ENCODE data around the gene NMRK2.
"Not testable (repeated sequence)": the region's sequence is repeated elsewhere in the genome, so short reads cannot be mapped to it uniquely, and the experiment has no call there.

Gene NMRK2

GRCh38 chr19:3966051-3967017 lies 33.5 kb downstream of the NMRK2 start:
- DNase-seq, result no peak

- not testable (repeated sequence) for DNase-seq
Measured at GRCh38 chr19:3967983-3968382, 35.1 kb downstream of the NMRK2 start.

GRCh38 chr19:3968556-3969434 lies 35.9 kb downstream of the NMRK2 start:
- DNase-seq, result peak; percentile 39

DNA sequence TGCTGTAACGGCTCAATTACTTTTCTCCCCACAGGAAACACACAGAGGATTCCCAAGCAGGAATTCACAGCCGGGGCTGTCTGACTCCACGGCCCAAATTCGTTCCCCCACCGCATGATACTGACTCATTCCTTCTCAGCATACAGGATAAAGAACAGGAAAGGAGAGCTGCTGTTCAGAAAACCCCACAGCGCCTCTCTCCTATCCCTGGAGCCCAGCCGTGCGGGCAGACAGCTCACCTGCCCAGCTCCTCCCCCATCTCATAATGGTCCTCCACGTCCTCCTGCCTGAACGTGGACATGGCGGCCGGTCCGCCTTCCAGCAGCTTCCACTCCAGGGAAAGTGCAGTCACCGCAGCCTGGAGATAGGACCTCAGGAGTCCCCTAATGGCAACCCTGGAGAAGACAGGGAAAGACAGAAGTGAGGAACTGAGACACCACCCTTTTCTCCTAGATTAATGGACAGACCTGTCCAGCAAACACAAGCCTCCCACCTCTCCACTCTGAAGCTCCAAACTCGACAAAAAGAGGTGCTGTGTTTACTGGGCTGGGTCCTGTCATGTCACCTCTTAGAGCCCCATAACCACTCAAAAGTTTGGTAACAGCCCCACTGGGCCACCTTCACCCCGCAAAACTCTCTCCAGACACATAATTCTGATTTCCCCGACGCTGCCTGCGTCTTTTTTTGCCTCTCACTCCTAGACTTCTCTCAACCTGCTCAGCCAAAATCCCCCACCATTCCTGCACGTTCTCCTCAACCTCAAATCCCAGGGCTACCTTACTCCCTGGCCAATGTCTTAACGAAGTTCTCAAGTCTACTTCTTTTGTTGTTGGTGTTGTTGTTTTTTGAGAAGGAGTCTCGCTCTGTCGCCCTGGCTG lies 36.8 kb downstream of the NMRK2 start:
- no peak for DNase-seq

DNA sequence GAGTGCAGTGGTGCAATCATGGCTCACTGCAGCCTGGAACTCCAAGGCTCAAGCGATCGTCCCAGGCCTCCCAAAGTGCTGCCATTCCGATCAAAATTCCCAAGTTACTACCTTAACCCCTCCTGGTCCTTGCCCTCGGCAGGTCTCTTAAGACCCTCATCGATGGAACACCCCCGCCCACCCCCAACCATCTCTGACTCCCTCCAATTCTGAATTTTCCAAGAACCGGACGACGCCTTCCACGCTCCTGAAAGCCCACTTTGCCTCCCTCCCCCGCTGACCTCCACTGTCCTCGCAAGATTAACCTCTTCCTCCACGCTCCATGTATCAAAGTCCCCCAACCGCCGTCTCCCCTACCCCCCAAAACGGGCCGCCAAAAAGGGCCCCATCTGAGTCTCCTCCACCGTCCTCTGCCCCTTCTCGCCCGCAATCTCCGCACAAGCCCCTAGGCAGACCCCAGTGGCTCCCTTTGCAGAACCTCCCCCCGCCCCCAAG lies 37.5 kb downstream of the NMRK2 start:
- DNase-seq, result no peak

GRCh38 chr19:3970808-3971598 lies 38.1 kb downstream of the NMRK2 start, which contains the start of gene DAPK3:
TSS of gene DAPK3 (minus strand) at chr19:3971099. CDS start at chr19:3969735, 1,364 bp downstream.
- DNase-seq, result peak; percentile 97

- DNase-seq, result no peak
Measured at GRCh38 chr19:3975144-3975543, 42.3 kb downstream of the NMRK2 start.

DNA sequence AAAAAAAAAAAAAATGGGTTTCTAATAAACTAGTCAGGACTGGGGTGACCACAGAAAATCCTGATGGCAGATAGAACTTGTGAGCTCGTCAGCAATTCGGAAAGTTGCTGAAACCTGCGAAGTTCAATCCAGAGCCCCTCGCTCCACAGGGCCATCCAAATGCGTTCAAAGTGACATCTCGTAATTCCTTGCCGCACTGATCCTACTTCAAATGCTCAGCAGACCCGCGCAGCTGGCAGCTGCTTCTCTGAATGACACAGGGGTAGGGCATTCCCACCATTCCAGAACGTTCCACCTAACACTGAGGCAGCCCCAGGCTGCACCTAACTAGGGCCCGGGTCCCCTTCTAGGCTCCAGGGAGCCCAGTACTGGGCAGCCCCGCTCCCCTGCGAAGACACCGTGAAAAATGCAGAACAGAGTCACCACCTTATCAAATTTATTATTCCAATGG lies 42.8 kb downstream of the NMRK2 start:
- DNase-seq, result no peak

GRCh38 chr19:3976495-3977241 lies 43.8 kb downstream of the NMRK2 start:
- DNase-seq, result no peak

DNA sequence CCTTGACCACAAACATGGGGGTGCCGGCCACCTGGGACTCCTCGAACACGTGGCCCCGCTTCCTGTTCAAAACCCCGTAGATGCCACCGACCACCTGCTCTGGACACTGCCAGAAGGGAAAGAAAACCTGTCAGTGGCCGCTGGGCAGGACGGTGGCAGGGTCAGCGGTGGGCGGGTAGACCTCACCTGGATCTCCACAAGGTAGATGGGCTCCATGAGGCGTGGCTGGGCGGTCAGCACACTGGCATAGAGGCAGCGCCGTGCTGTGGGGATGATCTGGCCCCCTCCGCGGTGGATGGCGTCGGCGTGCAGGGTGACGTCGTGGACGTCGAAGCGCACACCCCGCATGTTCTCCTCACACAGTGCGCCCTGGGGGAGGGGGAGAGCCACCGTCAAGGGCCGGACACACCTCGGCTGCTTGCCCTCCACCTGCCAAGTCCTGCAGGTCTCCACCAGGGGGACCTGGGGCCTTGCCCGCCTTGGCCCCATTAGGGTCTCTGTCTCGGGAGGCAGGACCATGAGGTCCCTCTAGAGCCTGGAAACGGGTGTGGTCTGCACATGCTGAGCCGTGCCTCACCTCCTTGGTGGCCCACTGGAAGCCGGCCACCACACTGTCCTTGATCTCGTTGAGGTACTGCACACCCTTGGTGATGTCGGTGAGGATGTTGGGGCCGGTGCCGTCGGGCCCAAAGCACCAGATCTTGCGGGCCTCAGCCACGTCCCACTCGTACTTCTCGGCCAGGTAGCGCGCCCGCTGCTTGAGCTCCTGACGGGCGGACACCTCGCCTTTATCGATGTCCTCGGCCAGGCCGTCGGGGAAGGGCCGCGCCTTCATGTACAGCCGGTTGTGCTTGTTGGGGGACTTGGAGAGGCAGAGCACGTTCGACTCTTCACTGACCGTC lies 44.6 kb downstream of the NMRK2 start:
- no peak for DNase-seq

DNA sequence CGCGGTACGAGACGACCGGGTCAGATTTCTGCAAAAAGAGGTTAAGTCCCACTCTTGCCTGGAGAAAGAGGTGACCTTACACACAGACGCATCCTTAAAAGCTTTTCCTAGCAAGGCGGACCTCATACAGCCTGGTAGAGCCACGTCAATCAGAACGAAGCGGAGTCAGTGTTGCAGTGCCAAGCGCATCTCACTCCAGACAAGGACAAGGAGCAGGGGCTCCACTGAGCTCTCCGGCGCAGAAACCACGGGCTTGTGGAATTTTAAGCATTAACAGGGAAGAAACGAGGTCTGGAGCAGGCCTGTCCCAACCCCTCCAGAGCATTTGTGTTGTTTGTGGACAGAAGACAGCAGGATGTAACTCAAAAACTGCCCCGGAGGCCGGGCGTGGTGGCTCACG lies 45.3 kb downstream of the NMRK2 start:
- DNase-seq, result no peak

GRCh38 chr19:3979289-3979673 lies 46.4 kb downstream of the NMRK2 start:
- no peak for DNase-seq

DNA sequence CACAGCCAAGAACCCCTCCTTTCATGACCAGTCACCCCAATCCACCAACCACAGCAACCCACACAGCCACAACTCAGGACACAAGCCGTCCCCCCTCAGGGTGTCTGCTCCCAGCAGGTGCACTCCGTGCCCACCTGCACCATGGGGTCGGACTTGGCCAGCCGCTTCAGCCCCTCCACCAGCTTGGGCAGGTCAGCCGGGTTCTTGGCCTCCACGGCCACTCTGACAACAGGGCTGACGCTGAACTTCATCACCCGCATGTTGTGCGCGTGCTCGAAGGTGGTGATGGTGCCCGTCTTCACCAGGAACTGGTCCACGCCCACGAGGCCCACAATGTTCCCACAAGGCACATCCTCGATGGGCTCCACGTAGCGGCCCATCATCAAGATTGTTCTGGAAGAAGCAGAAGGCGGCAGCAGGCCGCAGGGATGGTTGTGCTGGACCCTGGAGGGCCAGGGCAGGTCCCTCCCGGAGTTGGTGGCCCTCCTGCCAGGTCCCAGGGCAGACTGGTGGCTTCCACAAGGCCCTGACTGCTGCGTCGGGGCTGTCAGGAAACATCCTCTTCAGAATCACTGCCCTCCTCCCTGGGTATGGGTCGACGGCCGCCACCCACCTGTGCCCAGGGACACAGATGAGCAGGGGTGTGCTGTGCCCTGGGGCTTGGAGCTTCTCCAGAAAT lies 46.9 kb downstream of the NMRK2 start:
- DNase-seq, result no peak

DNA sequence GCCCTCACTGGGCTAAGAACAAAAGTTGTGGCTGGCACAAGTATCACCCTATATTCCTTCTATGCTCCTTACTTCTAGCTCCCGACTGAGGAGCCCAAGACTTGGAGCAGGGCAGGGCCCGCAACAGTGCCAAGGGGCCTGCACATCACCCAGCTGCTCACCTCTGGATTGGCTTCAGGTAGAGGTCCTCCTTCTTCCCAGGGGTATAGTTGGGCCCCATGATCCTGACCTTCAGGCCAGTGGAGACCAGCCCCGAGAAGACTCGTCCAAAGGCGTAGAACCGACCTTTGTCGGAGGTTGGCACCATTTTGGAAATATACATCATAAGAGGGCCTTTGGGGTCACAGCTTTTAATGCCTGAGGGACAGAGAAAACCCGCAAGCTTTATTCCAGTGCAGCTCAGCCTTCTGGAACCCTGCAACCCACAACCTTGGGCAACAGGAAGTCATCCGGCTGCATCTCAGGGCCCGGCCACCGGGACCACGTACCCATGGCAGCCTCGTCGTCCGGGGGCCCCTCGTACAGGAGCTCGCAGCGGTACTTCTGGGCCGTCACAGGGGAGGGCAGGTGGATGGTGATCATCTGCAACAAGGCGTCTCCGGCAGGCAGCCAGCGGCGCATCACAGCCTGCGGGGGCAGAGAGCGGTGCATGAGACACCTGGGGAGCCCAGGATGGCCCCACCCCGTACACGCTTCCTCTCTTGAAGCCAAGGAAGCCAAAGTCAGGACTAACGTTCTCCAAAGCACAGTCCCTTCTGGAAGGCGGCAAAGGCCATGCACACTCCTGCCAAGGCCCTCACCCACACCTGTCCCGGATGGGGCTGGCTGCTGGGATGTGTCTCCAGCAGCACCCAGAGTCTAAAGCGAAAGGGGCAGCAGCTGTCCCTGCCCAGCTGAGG lies 47.7 kb downstream of the NMRK2 start:
- no peak for DNase-seq

DNA sequence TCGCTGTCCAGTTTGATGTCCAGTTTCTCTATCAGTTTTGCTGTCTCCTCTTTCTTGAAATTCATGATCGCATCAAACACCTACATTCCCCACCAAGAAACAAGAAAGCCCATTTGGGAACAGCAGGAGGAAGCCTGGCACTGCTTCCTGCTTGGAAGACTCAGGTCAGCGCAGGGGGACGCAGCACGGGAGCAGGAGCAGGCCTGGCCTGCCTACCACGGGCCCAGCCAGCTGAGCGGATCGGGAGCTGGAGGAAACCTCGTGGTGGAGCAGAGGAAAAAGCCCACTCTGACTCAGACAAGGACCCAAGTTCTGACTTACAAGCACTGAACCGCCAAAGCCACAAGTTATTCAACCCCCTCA lies 48.5 kb downstream of the NMRK2 start:
- no peak for DNase-seq

GRCh38 chr19:3981736-3982681 lies 49.1 kb downstream of the NMRK2 start:
- DNase-seq, result no peak
